ENCODE results near the gene GTF3C1. TPM values are rescaled to one million over a fixed set of nuclear protein-coding genes. Genes with fewer than 3 reads are reported as not detected.

GTF3C1 gene
- total RNA-seq, 1 donor from 2014 or later, result 69.2 TPM

- no peaks in the 10 kb centered on the region for H3K4me1 Mint-ChIP-seq (ENCODE audit: low read depth)
- no peak overlapping the region for H3K4me3 Mint-ChIP-seq (ENCODE audit: unreplicated experiment)
- no peaks in the 10 kb centered on the region for H3K27me3 Mint-ChIP-seq (ENCODE audit: low read depth)
- H3K9me3 Mint-ChIP-seq (ENCODE audit: low read depth), result peaks cover 5% of the 10 kb centered on the region
- H3K36me3 Mint-ChIP-seq (ENCODE audit: low read depth), result peaks cover 8% of the 10 kb centered on the region
- no peak for DNase-seq (ENCODE audit: low spot score)
- TF ChIP-seq CTCF (IDR thresholded peaks at IDR 0.05), result no peak
- H3K27ac Mint-ChIP-seq (ENCODE audit: unreplicated experiment), result no peak overlapping the region
Observed at GRCh38 chr16:27586711-27587110, 37.0 kb upstream of the GTF3C1 start.

- no peak for DNase-seq (ENCODE audit: low spot score)
- Mint-ChIP-seq H3K4me1 (ENCODE audit: low read depth) (no peaks in the 10 kb centered on the region), H3K4me3 (ENCODE audit: unreplicated experiment) (no peak overlapping the region), H3K36me3 (ENCODE audit: low read depth) (peaks cover 7% of the 10 kb centered on the region), H3K27ac (ENCODE audit: unreplicated experiment) (no peak overlapping the region), H3K27me3 (ENCODE audit: low read depth) (no peaks in the 10 kb centered on the region), H3K9me3 (ENCODE audit: low read depth) (peaks cover 5% of the 10 kb centered on the region)
- no peak for TF ChIP-seq CTCF (IDR thresholded peaks at IDR 0.05)
Observed at GRCh38 chr16:27585200-27585599, 35.5 kb upstream of the GTF3C1 start.

GRCh38 chr16:27583634-27584033, 33.9 kb upstream of the GTF3C1 start:
- TF ChIP-seq CTCF (IDR thresholded peaks at IDR 0.05), result no peak
- Mint-ChIP-seq H3K27ac (ENCODE audit: unreplicated experiment) (no peak overlapping the region), H3K27me3 (ENCODE audit: low read depth) (no peaks in the 10 kb centered on the region), H3K4me1 (ENCODE audit: low read depth) (peaks cover 12% of the 10 kb centered on the region), H3K36me3 (ENCODE audit: low read depth) (peaks cover 6% of the 10 kb centered on the region), H3K9me3 (ENCODE audit: low read depth) (no peaks in the 10 kb centered on the region), H3K4me3 (ENCODE audit: unreplicated experiment) (no peak overlapping the region)
- DNase-seq (ENCODE audit: low spot score), result no peak

- no peak overlapping the region for H3K27ac Mint-ChIP-seq (ENCODE audit: unreplicated experiment)
- TF ChIP-seq CTCF (IDR thresholded peaks at IDR 0.05), result no peak
- no peaks in the 10 kb centered on the region for H3K27me3 Mint-ChIP-seq (ENCODE audit: low read depth)
- no peaks in the 10 kb centered on the region for H3K9me3 Mint-ChIP-seq (ENCODE audit: low read depth)
- peaks cover 17% of the 10 kb centered on the region for H3K4me1 Mint-ChIP-seq (ENCODE audit: low read depth)
- peaks cover 6% of the 10 kb centered on the region for H3K36me3 Mint-ChIP-seq (ENCODE audit: low read depth)
- no peak for DNase-seq (ENCODE audit: low spot score)
- H3K4me3 Mint-ChIP-seq (ENCODE audit: unreplicated experiment), result no peak overlapping the region
Observed at GRCh38 chr16:27582883-27583282, 33.2 kb upstream of the GTF3C1 start.

GRCh38 chr16:27579087-27579980, 29.6 kb upstream of the GTF3C1 start:
- Mint-ChIP-seq H3K4me3 (ENCODE audit: unreplicated experiment) (no peak overlapping the region), H3K36me3 (ENCODE audit: low read depth) (peaks cover 3% of the 10 kb centered on the region), H3K27ac (ENCODE audit: unreplicated experiment) (peak overlapping the region; percentile 86), H3K9me3 (ENCODE audit: low read depth) (no peaks in the 10 kb centered on the region), H3K27me3 (ENCODE audit: low read depth) (no peaks in the 10 kb centered on the region), H3K4me1 (ENCODE audit: low read depth) (peaks cover 17% of the 10 kb centered on the region)
- no peak for DNase-seq (ENCODE audit: low spot score)
- no peak for TF ChIP-seq CTCF (IDR thresholded peaks at IDR 0.05)

Measured in chondrocyte (in vitro differentiated cells).